H54 (cell line): ENCODE data around the gene GLCE.
"Not testable (repeated sequence)": the region's sequence is repeated elsewhere in the genome, so short reads cannot be mapped to it uniquely, and the experiment has no call there.

Experiments used
- DNase-seq: peaks from one replicate; pipeline ENCODE4 v3.0.0; 2011; ENCODE audit warnings: low spot score, mixed read lengths; ENCODE audit not compliant: insufficient read length
- FAIRE-seq: peaks from 3 replicates; lab custom pipeline; 2011; peaks lifted over from hg19 to GRCh38; lab: Jason Lieb, UNC
- POLR2A ChIP-seq: IDR thresholded peaks from 2 replicates; pipeline ENCODE4 v1.6.1; 2011; ENCODE audit warnings: low read depth, mild to moderate bottlenecking, low read length

The GLCE gene

DNA sequence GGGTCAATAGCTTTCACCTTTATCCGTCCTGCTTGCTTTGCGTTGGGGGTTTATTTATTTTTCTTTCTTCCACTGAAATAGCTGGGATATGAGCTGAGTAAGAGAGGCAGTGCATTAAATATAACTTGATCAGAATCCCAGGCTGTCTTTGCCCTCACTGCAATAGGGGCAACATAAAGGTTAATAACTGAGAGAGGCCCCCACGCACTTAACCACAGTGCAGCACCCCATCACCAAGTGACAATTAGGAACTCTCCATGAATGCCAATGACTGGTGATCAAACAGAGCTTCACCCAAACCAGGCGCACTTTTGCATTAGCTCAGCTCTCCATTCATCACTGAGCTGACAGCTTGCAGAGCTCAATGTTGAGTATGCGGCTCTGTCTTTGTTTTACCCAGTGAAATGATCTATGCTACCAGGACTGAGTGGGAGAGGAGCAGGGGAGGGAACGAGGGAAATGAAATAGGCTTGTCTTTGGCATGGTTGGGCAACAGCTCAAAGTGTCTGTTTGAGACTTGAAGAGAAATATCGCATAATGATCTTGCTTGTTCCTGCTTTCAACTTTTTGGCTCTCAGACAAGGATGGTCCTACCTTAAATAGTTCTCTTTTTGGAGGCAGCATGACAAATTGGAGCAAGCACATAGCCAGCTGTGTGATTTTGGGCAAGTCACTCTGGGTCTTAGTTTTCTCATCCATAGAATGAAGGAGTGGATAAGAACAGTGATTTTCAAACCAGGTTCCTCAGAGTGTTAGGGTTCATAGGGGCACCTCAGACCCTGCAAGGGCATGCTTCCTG lies 14.5 kb upstream of the GLCE start:
- no peak for DNase-seq
- no peak for TF ChIP-seq POLR2A
- FAIRE-seq = no peak

DNA sequence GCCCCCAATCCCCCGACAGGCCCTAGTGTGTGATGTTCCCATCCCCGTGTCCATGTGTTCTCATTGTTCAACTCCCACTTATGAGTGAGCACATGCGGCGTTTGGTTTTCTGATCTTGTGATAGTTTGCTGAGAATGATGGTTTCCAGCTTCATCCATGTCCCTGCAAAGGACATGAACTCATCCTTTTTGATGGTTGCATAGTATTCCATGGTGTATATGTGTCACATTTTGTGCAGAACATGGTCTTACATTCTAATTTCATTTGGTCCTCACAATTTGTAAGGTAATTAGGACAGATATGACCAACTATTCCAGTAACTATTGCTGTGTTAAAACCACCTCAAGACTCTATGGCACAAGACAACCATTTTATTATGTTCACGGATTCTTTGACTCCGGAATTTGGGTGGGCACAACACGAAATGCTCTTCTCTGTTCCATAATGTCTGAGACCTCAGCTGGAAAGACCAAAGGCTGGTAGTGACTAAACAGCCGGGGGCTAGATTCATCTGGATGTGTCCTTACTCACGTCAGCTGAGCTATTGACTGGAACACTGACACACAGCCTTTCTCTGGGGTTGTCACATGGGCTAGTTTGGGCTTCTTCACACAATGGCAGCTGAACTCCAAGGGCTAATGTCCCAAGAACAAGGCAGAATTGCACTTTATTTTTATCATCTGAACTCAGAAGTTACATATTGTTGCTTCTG lies 13.6 kb upstream of the GLCE start:
- no peak for TF ChIP-seq POLR2A
- FAIRE-seq = no peak
- DNase-seq = no peak

DNA sequence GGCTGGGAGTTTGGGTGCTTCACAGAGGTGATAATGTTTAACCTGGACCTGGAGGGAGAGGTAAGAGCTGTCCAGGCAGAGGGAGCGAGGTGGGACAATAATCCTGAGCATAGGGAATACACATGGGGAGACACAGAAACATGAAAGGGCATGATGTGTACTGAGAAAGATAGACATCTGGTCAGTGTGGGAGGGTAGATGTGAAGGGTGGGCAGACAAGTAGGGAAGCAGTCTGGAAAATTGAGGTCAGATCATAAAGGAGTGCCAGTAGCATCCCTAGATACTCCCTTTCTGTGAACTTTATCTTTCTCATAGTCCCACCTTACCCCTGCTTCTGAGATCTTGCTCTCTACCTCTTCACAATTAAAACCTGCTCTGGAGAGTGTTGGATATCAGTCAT lies 12.0 kb upstream of the GLCE start:
- no peak for FAIRE-seq
- DNase-seq = no peak
- TF ChIP-seq POLR2A = no peak

DNA sequence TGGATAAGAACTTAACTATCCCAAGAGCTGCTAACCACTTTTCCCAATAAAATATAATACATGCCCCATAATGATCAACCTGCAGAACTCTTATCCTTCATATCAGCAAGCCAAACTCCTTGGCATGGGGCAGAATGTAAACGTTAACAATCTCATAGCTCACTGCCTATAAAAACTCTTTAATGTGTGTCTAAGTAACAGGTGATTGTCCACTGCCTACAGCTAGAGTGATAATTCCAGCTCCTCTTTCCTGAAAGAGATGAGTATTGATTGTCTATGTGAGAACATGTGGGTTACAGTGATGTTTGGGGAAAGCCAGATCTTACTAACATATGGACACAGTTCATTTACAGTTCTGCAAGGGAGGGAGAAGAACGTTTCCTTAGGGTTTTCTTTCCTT lies 11.3 kb upstream of the GLCE start:
- FAIRE-seq = no peak

DNA sequence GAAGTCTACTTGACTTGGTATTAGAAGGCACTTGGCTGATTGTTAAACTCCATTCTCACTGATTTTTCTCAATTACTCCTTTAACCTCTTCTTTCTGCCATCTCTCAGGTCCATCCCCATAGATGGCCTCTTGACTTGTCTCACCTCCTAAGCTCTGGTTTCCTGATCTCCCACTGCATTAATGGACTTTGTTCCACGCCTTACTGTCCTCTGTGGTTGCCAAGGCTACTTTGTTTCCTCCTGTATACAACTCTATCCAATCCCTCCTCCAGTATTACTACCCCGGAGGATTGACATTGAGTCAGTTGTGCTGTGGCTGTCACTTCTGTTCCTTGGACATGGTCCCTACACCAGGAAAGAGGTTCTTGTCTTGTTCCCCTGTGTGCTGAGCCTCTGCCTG lies 10.6 kb upstream of the GLCE start:
- FAIRE-seq (no peak), DNase-seq (no peak)
- TF ChIP-seq POLR2A = no peak

More for the DNA sequence above, 11.3 kb upstream of the GLCE start:
- TF ChIP-seq POLR2A = no peak
- DNase-seq = no peak

DNA sequence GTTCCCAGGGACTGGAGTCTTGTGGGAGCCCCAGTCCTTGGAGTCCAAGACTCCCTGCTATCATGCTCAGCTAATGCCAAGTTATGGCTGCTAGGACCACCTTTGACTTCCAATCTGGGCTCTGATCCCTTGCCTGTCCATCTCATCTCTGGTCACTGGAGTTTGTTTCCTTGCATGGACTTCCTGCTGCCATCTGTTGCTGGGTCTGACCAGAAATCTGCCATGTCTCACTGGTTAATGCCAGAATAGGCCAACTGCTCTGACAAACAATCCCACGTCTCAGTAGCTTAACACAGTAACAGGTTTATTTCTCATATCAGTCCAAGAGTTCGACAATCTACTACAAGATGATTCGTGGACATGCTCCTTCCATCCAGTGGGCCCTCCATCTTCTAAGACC lies 10.1 kb upstream of the GLCE start:
- no peak for FAIRE-seq

DNA sequence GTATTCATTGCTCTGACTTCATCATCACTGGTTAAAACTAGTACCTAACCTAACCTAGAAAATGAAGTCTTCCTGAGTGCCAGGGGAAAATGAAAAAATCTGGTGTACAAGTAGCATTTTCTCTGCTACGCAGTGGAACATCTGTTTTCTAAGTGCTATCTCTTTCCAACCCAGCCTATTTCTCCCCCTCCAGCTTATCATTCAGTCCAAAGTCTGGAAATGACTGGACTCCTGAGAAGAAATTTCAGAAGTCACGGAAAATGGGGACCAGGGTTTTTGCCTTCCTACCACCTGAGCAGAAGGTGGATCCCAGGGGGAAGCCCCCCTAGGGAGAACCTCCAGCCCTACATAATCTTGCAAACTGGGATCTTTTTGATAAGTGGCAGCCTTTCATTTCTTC lies 9.6 kb upstream of the GLCE start:
- TF ChIP-seq POLR2A = no peak
- DNase-seq (no peak), FAIRE-seq (no peak)

More for the DNA sequence above, 10.1 kb upstream of the GLCE start:
- DNase-seq = no peak
- no peak for TF ChIP-seq POLR2A

DNA sequence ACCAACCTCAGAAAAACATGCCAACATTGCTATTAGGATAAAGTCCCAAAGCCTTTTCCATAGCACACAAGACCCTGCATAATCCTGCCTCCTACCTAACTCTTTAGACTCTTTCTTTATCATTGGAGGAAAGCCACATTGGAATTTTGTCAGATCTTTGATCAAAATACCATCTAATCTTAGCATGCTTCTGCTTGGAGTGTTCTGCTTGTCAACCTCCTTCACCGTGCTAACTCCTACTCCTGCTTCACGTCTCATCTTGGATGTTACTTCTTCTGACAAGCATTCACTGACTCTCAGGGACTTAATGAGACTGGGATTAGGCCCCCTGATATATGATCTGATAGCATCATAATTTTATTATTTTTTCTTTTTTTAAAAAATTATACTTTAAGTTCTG lies 7.4 kb upstream of the GLCE start:
- no peak for TF ChIP-seq POLR2A
- FAIRE-seq (no peak), DNase-seq (no peak)

DNA sequence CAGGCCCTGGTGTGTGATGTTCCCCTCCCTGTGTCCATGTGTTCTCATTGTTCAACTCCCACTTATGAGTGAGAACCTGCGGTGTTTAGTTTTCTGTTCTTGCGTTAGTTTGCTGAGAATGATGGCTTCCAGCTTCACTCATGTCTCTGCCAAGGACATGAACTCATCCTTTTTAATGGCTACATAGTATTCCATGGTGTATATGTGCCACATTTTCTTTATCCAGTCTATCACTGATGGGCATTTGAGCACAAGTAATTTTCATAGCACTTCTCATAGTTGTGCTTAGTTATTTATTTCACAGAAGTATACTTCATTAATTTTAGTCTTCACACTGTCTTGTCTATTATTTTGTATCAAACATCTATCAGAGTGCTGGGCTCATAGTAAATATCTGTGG lies 6.8 kb upstream of the GLCE start:
- FAIRE-seq, DNase-seq: not testable (repeated sequence)

DNA sequence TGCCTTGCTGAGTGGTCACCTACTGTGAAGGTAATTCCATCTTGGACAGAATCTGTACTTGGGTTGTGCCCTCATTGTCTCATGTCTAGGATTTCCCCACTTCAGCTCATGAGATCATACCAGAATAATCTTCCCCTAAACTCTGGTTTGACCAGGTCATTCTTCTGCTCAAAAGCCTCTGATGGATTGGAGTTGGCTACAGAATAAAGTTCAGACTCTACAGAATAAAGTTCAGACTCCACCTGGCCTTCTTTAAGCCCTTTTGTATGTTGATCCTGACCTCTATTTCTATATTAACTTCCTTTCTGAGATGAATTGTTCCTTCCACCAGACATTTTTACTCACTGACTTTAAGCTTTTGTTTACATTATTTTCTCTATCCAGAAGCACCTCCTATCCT lies 6.4 kb upstream of the GLCE start:
- DNase-seq = no peak
- FAIRE-seq = no peak
- no peak for TF ChIP-seq POLR2A

DNA sequence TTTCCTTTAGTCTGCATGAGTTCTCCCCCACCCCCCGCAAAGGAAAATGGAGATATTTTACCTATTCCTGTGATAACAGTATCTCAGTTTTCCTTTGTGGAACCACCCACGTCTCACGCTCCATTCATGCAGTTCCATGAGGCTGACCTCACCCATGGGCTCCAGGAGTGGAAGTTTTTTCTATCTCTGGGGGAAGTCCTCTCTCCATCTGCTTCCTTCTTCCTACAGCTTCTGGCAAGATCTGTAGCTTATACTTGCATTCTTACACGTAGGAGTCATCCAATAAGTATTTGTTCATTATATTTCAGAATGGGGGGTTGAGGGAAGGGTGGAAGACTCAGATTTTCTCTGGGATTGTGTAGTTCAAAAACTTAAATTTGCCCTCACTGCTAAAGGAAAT lies 5.8 kb upstream of the GLCE start:
- no peak for TF ChIP-seq POLR2A
- FAIRE-seq = no peak
- DNase-seq = no peak

DNA sequence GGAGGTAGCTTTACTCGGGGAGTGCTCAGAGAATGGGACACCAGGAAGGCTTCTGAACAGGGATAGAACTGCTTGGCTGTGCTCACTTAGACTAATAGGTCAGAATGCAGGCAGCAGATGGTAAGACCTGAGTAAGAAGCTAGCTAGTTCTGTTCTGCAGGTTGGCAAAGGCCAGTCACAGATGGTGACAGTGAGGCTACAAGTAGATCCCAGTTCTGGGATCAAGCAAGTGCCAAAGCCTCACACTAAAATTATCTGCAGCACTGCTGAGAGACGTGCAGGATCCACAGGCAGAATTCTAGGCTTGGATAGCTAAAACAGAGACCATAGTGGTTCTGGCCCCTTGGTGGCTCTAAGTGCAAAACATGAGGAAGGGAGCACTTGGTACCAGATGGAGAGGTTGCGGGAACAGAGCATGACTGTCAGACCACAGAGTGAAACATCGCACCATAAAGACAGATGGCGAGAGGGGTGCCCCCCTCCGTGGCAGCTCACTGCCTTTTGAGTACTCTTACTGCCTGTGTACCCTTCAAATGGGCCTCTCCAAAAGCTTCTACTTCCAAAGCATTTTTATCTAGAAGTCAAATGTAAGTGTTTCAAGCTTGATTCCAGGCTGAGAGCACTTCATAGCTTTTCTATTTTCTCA lies 3.6 kb upstream of the GLCE start:
- no peak for TF ChIP-seq POLR2A
- DNase-seq (no peak), FAIRE-seq (no peak)

DNA sequence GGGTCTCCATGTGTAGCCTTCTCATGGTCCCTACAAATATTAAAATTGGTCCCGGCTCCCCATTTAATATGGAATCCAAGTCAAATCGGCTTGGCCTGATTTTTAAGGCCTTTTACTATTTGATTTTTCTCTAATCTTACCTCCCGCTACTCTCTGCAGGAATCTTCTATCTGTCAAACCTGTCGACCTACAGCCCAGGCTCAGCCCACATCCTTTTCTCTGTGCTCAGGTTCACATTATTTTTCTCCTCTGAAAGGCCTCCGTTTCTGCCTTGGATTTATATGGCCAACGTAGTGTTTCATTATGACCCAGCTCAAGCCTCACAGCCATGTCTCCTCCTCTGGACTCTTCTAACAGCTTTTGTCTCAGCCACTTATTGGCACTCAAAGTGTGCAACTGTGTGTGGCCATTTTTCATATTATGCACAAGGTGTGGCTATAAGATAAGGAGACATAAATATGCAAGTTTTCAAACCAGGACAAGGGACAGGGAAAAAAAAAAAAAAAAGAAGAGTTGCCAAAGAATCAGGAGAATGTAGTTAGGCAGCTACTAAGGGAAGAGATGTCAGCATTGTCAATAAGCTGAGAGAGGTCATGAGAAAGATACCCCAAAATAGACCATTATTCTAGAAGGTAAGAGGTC lies 2.1 kb upstream of the GLCE start:
- DNase-seq = no peak
- no peak for FAIRE-seq
- TF ChIP-seq POLR2A = no peak

DNA sequence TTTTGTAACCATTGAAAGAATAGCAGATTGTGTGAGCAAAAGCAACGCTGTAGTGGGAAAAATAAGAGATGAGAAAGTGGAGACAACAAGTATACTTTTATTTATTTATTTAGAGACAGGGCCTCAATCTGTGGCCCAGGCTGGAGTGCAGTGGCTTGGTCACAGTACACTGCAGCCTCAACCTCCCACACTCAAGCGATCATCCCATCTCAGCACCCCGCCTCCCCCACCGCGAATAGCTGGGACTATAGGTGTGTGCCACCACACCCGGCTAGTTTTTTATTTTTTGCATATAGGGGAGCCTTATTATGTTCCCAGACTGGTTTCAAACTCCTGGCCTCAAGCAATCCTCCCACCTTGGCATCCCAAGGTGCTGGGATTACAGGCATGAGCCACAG lies 1.6 kb upstream of the GLCE start:
- no peak for FAIRE-seq
- no peak for DNase-seq

More for the DNA sequence above, 1.6 kb upstream of the GLCE start:
- TF ChIP-seq POLR2A = no peak
